Measurements from ENCODE around the gene RAB29. TPM values are rescaled to one million over a fixed set of nuclear protein-coding genes. Genes with fewer than 3 reads are reported as not detected.

Gene RAB29
- total and polyA plus RNA-seq, 9 of the 15 experiments (the other 6 are each of a cell fraction or from before 2014, with no cell fraction given), result 6.3 to 17.6 (median 8.0) TPM

DNA sequence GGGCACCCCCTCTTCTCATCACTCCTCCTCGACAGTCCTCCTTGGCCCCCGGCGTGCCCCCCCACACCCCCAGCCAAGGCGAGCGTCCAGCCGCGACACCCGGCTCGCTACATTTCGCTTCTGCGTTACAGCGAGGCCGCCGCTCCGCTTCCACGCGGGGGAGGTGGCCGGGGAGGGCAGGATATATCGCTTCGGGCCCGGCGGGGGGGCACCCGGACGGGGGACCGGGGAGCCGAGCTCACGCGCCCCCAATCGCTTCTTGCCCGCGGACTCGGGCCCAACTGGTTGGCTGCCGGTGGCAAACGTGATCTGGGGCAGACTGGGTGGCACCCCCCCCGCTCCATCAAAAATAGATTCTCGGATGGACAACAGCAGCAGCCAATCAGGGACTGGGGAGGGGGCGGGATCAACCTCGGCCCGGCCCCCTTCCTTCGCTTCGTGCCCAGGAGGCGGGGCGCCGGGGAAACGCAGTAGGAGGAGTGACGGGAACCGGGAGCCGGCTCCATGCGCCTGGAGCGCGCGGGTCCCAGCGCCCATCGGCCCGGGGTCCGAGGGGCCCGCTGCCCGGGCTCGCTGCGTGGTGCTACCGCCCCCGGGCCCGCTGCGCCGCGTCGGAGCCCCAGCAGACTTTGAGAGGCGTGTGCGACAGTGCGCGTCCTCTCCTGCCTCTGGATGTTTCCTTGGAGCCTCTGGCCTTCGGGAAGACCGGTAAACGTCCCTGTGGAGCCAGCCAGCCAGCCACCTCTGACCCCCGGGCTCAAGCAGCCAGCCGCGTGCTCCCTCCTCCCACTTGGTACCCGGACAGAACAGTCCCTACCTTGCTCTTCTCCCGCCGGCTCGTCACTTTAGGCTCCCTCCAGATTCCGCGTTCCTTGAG lies 37.8 kb upstream of the RAB29 start, which contains the start of gene SLC41A1 (continued):
- TF ChIP-seq, protein P1, sequence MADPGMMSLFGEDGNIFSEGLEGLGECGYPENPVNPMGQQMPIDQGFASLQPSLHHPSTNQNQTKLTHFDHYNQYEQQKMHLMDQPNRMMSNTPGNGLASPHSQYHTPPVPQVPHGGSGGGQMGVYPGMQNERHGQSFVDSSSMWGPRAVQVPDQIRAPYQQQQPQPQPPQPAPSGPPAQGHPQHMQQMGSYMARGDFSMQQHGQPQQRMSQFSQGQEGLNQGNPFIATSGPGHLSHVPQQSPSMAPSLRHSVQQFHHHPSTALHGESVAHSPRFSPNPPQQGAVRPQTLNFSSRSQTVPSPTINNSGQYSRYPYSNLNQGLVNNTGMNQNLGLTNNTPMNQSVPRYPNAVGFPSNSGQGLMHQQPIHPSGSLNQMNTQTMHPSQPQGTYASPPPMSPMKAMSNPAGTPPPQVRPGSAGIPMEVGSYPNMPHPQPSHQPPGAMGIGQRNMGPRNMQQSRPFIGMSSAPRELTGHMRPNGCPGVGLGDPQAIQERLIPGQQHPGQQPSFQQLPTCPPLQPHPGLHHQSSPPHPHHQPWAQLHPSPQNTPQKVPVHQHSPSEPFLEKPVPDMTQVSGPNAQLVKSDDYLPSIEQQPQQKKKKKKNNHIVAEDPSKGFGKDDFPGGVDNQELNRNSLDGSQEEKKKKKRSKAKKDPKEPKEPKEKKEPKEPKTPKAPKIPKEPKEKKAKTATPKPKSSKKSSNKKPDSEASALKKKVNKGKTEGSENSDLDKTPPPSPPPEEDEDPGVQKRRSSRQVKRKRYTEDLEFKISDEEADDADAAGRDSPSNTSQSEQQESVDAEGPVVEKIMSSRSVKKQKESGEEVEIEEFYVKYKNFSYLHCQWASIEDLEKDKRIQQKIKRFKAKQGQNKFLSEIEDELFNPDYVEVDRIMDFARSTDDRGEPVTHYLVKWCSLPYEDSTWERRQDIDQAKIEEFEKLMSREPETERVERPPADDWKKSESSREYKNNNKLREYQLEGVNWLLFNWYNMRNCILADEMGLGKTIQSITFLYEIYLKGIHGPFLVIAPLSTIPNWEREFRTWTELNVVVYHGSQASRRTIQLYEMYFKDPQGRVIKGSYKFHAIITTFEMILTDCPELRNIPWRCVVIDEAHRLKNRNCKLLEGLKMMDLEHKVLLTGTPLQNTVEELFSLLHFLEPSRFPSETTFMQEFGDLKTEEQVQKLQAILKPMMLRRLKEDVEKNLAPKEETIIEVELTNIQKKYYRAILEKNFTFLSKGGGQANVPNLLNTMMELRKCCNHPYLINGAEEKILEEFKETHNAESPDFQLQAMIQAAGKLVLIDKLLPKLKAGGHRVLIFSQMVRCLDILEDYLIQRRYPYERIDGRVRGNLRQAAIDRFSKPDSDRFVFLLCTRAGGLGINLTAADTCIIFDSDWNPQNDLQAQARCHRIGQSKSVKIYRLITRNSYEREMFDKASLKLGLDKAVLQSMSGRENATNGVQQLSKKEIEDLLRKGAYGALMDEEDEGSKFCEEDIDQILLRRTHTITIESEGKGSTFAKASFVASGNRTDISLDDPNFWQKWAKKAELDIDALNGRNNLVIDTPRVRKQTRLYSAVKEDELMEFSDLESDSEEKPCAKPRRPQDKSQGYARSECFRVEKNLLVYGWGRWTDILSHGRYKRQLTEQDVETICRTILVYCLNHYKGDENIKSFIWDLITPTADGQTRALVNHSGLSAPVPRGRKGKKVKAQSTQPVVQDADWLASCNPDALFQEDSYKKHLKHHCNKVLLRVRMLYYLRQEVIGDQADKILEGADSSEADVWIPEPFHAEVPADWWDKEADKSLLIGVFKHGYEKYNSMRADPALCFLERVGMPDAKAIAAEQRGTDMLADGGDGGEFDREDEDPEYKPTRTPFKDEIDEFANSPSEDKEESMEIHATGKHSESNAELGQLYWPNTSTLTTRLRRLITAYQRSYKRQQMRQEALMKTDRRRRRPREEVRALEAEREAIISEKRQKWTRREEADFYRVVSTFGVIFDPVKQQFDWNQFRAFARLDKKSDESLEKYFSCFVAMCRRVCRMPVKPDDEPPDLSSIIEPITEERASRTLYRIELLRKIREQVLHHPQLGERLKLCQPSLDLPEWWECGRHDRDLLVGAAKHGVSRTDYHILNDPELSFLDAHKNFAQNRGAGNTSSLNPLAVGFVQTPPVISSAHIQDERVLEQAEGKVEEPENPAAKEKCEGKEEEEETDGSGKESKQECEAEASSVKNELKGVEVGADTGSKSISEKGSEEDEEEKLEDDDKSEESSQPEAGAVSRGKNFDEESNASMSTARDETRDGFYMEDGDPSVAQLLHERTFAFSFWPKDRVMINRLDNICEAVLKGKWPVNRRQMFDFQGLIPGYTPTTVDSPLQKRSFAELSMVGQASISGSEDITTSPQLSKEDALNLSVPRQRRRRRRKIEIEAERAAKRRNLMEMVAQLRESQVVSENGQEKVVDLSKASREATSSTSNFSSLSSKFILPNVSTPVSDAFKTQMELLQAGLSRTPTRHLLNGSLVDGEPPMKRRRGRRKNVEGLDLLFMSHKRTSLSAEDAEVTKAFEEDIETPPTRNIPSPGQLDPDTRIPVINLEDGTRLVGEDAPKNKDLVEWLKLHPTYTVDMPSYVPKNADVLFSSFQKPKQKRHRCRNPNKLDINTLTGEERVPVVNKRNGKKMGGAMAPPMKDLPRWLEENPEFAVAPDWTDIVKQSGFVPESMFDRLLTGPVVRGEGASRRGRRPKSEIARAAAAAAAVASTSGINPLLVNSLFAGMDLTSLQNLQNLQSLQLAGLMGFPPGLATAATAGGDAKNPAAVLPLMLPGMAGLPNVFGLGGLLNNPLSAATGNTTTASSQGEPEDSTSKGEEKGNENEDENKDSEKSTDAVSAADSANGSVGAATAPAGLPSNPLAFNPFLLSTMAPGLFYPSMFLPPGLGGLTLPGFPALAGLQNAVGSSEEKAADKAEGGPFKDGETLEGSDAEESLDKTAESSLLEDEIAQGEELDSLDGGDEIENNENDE (IDR thresholded peaks at IDR 0.05; ENCODE audit: low read depth, low read length), result no peak
- TF ChIP-seq RBM15 (IDR thresholded peaks at IDR 0.05; ENCODE audit: insufficient read depth, low read length), result no peak
- TF ChIP-seq, protein P2, sequence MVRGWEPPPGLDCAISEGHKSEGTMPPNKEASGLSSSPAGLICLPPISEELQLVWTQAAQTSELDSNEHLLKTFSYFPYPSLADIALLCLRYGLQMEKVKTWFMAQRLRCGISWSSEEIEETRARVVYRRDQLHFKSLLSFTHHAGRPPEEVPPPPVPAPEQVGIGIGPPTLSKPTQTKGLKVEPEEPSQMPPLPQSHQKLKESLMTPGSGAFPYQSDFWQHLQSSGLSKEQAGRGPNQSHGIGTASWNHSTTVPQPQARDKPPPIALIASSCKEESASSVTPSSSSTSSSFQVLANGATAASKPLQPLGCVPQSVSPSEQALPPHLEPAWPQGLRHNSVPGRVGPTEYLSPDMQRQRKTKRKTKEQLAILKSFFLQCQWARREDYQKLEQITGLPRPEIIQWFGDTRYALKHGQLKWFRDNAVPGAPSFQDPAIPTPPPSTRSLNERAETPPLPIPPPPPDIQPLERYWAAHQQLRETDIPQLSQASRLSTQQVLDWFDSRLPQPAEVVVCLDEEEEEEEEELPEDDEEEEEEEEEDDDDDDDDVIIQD (CRISPR knock-in tag; IDR thresholded peaks at IDR 0.05), result no peak
- TF ChIP-seq CAMTA2 (CRISPR knock-in tag; conservative IDR thresholded peaks at IDR 0.05), result no peak
- TF ChIP-seq, protein P3, sequence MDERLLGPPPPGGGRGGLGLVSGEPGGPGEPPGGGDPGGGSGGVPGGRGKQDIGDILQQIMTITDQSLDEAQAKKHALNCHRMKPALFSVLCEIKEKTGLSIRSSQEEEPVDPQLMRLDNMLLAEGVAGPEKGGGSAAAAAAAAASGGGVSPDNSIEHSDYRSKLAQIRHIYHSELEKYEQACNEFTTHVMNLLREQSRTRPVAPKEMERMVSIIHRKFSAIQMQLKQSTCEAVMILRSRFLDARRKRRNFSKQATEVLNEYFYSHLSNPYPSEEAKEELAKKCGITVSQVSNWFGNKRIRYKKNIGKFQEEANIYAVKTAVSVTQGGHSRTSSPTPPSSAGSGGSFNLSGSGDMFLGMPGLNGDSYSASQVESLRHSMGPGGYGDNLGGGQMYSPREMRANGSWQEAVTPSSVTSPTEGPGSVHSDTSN (CRISPR knock-in tag; IDR thresholded peaks at IDR 0.05; ENCODE audit: low read depth), result peak; percentile 83
- TF ChIP-seq, protein P3 (tag; conservative IDR thresholded peaks at IDR 0.05; ENCODE audit: low read depth), result peak; percentile 98
- TF ChIP-seq SP2 (IDR thresholded peaks at IDR 0.05; ENCODE audit: extremely low read depth, low read depth, low read length, poor library complexity, severe bottlenecking), result peak; percentile 75

Data from K562 (cell line).